GM18867 (cell line): ENCODE measurements around the gene ATL3.
"Not testable (repeated sequence)": the region's sequence is repeated elsewhere in the genome, so short reads cannot be mapped to it uniquely, and the experiment has no call there.

Experiments
- ATAC-seq: cut with Tn5 transposase; IDR thresholded peaks from one replicate; pipeline ENCODE4 v1.9.1; 2021; ENCODE audit warnings: mild to moderate bottlenecking, moderate library complexity; ENCODE audit not compliant: unreplicated experiment

Gene ATL3

DNA sequence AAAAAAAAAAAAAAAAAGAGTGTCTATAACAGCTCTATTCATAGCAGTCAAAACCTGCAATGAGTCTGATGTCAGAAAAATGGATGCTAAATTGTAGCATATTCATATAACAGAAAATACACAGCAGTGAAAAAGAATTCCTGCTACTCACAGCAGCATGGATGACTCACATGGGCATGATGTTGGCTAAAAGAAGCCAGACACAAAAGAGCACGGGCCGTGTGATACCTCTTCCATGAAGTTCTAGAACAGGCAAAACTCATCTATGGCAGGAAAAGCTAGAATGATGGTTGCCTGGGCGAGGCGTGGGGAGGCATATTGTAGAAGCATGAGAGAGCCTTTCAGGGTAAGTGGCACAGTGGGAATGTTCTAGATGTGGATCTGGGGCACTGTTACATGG, 75.9 kb downstream of the ATL3 start:
- ATAC-seq = no peak

DNA sequence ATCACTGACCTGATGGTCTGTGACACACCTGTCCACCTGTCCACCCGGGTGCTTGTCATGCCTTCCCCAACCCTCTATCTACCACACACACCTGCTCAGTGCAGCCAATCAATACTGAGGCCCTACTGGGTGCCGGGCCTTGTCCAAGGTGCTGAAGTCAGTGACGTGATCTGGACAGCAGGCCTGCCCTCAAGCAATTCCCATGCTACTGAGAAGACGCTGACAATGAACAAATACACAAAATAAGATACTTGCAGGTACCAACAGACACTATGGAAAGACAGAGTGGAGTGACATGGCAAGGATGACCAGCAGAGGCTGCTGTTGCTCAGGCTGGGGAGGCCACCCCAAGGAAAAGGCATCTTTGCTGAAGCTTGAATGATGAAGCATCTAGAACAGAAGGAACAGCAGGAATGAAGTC, 78.2 kb downstream of the ATL3 start:
- no peak for ATAC-seq

- ATAC-seq = no peak
Measured at GRCh38 chr11:63590024-63590788, 81.0 kb downstream of the ATL3 start.

DNA sequence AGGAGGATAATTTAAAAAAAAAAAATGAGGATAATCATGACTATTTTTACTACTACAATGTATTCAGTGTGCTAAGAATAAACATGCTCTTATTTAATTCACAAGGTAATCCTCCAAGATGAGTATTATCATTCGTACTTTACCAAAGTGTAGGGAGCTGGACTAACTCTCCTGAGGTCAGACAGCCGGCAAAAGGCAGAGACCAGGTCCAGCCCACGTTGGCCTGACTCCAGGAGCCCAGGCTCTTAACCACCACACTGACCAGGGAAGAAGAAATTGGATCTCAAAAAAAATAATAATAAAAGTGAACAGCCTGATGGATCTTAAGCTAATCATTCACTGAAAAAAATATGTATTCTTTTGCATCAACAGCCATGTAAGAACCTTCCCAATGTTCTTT, 82.2 kb downstream of the ATL3 start:
- ATAC-seq = no peak

DNA sequence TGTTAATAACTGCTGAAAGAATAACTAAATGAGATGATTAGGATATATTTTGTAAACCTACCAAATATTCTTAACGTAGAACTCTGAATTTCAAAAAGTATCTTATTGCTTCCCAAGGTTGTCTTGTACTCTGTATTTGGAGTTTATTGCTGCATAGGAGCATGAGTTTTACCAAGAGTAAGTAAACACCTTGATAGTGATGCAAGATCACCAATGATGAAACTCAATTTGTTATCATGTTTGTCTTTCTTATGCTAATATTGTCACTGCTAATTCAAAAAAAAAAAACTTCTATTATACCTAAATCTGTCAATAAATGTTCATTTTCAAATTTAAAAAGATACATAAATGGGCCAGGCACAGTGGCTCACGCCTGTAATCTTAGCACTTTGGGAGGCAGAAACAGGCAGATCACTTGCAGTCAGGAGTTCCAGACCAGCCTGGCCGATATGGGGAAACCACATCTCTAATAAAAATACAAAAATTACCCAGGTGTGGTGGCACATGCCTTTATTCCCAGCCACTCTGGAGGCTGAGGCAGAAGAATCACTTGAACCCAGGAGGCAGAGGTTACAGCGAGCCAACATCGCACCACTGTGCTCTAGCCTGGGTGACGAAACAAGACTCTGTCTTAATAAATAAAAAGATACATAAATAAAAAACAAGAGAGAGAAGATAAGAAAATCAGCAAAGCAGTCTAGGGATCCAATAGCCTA, 84.6 kb downstream of the ATL3 start:
- ATAC-seq = no peak

GRCh38 chr11:63583357-63583677, 87.9 kb downstream of the ATL3 start:
- ATAC-seq = no peak

GRCh38 chr11:63581224-63581623, 90.0 kb downstream of the ATL3 start:
- ATAC-seq = not testable (repeated sequence)

GRCh38 chr11:63578882-63579281, 92.3 kb downstream of the ATL3 start:
- ATAC-seq = not testable (repeated sequence)

DNA sequence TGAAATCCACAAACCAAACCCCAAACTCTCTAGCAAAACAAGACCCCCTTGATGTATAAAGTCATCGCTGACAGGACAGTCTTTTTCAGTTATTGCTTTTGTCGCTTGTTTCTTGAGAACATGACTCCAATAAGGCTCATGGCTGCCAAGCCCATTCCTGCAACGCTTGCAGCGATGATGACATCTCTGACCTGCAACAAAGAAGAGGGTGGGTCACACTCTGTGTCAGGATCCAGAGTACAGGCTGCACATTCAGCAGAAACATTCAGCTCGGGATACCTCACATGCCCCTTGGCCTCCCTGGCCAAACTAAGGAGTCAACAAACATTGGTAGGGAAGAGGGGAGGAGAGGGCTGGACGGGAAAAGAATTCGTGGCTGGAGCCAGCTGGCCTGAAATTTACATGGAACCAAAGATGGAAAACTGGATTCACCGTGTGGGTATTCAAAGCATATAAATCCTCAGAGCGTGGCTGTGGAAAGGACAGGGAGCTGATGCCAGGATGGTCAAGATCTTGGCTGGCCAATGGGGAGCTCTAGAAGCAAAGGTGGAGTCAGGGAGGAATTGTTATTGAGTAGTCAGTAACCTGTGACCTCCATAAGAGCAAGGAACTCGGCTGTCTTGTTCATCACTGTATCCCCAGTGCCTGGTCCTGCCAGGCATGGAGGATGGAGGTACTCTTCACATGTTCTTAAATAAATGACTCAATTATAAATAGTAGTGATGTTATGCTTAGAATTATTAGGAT, 96.1 kb downstream of the ATL3 start:
- no peak for ATAC-seq
